ES-I3 (cell line): ENCODE measurements around the gene CNST.
"Not testable (repeated sequence)": the region's sequence is repeated elsewhere in the genome, so short reads cannot be mapped to it uniquely, and the experiment has no call there.

ENCODE experiments used
- H3K36me3 ChIP-seq: 2 replicates; pipeline ENCODE4 v1.6.1; 2013; ENCODE audit warnings: mild to moderate bottlenecking, low read length, control low read depth, moderate library complexity; ENCODE audit not compliant: insufficient read depth
- H3K4me1 ChIP-seq: 2 replicates; pipeline ENCODE4 v1.6.1; 2013; ENCODE audit warnings: mild to moderate bottlenecking, control low read depth, low read length; ENCODE audit not compliant: insufficient read depth
- H3K9ac ChIP-seq: 2 replicates; pipeline ENCODE4 v1.6.1; 2013; ENCODE audit warnings: low read depth, mild to moderate bottlenecking, low read length, moderate library complexity
- H3K9me3 ChIP-seq: 2 replicates; pipeline ENCODE4 v1.6.1; 2013; ENCODE audit warnings: mild to moderate bottlenecking, low read length, moderate library complexity; ENCODE audit not compliant: control insufficient read depth, insufficient read depth

The CNST gene

GRCh38 chr1:246695666-246696065 is 129.4 kb downstream of the CNST start:
- Histone ChIP-seq H3K4me1 (no peaks in the 10 kb centered on the region), H3K36me3 (no peaks in the 10 kb centered on the region), H3K9me3 (peaks cover 5% of the 10 kb centered on the region), H3K9ac (no peak overlapping the region)

- peaks cover 5% of the 10 kb centered on the region for H3K9me3 ChIP-seq
- no peaks in the 10 kb centered on the region for H3K4me1 ChIP-seq
- no peaks in the 10 kb centered on the region for H3K36me3 ChIP-seq
- H3K9ac ChIP-seq: peak overlapping the region; percentile 36; the same call in 1 of the 2 replicates
Measured at GRCh38 chr1:246698466-246699094, 132.3 kb downstream of the CNST start.

GRCh38 chr1:246699095-246699735 is 133.0 kb downstream of the CNST start:
- no peaks in the 10 kb centered on the region for H3K36me3 ChIP-seq
- no peaks in the 10 kb centered on the region for H3K4me1 ChIP-seq
- H3K9ac ChIP-seq: peak overlapping the region; percentile 36; the same call in 1 of the 2 replicates

GRCh38 chr1:246703581-246703980 is 137.3 kb downstream of the CNST start:
- H3K9me3 ChIP-seq: no peaks in the 10 kb centered on the region
- no peaks in the 10 kb centered on the region for H3K4me1 ChIP-seq
- no peak overlapping the region for H3K9ac ChIP-seq
- no peaks in the 10 kb centered on the region for H3K36me3 ChIP-seq

More at GRCh38 chr1:246699095-246699735, 133.0 kb downstream of the CNST start:
- H3K9me3 ChIP-seq: peaks cover 5% of the 10 kb centered on the region

- Histone ChIP-seq H3K4me1 (no peaks in the 10 kb centered on the region), H3K9me3 (no peaks in the 10 kb centered on the region), H3K36me3 (no peaks in the 10 kb centered on the region), H3K9ac (no peak overlapping the region)
Measured at GRCh38 chr1:246705368-246705767, 139.1 kb downstream of the CNST start.

- no peak overlapping the region for H3K9ac ChIP-seq
Measured at GRCh38 chr1:246708166-246708565, 141.9 kb downstream of the CNST start.

GRCh38 chr1:246709196-246709595 is 142.9 kb downstream of the CNST start:
- Histone ChIP-seq H3K4me1 (no peaks in the 10 kb centered on the region), H3K36me3 (no peaks in the 10 kb centered on the region), H3K9me3 (no peaks in the 10 kb centered on the region), H3K9ac (no peak overlapping the region)

More at GRCh38 chr1:246708166-246708565, 141.9 kb downstream of the CNST start:
- no peaks in the 10 kb centered on the region for H3K4me1 ChIP-seq
- H3K36me3 ChIP-seq: no peaks in the 10 kb centered on the region
- no peaks in the 10 kb centered on the region for H3K9me3 ChIP-seq

GRCh38 chr1:246709835-246710234 is 143.6 kb downstream of the CNST start:
- no peaks in the 10 kb centered on the region for H3K9me3 ChIP-seq
- no peaks in the 10 kb centered on the region for H3K36me3 ChIP-seq
- no peak overlapping the region for H3K9ac ChIP-seq
- H3K4me1 ChIP-seq: no peaks in the 10 kb centered on the region

- Histone ChIP-seq H3K4me1 (no peaks in the 10 kb centered on the region), H3K9me3 (no peaks in the 10 kb centered on the region), H3K9ac (no peak overlapping the region), H3K36me3 (no peaks in the 10 kb centered on the region)
Measured at GRCh38 chr1:246711548-246712003, 145.3 kb downstream of the CNST start.

- not testable (repeated sequence) for H3K4me1 ChIP-seq, H3K36me3 ChIP-seq, H3K9me3 ChIP-seq, H3K9ac ChIP-seq
Measured at GRCh38 chr1:246712428-246712827, 146.2 kb downstream of the CNST start.
